NCI-H2196 treated with DMSO at 0.1 percent for 48 hours (cell line): ENCODE measurements around the gene SDK1.

ENCODE experiments used
- DNase-seq: peaks from one replicate; lab custom pipeline; 2025; ENCODE audit not compliant: unreplicated experiment; lab: John Stamatoyannopoulos, UW

Gene SDK1

DNA sequence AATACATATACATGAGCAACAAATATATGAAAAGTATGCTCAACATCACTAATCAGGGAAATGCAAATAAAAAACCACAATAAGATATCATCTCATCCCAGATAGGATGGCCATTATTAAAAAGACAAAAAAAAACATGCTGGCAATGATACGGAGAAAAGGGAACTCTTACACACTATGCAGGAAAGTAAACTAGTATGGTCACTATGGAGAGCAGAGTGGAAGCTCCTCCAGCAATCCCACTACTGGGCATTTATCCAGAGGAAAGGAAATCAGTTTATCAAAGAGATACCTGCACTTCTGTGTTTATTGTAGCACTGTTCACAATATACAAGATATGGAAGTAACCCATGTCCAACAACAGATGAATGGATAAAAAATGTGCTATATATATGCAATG is 217.5 kb downstream of the SDK1 start:
- DNase-seq: no peak

DNA sequence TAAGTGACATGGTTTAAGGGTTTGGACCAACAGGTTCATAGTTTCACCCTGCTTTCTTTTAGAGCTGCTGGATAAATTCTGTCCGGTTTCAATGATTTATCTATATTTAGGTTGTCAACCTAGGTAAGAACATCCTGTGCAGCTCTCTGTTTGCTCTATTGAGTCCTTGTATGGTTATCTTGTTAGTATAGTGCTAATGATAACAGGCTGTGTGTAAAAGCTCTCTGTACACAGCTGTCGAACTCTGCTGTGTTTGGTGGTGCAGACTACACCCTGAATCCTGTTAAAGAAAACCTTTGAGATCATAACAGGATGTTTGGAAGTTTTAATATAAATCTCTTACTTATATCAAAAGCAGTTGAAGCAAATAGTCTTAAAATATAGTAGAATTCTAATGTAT is 219.2 kb downstream of the SDK1 start:
- DNase-seq: peak; percentile 7

DNA sequence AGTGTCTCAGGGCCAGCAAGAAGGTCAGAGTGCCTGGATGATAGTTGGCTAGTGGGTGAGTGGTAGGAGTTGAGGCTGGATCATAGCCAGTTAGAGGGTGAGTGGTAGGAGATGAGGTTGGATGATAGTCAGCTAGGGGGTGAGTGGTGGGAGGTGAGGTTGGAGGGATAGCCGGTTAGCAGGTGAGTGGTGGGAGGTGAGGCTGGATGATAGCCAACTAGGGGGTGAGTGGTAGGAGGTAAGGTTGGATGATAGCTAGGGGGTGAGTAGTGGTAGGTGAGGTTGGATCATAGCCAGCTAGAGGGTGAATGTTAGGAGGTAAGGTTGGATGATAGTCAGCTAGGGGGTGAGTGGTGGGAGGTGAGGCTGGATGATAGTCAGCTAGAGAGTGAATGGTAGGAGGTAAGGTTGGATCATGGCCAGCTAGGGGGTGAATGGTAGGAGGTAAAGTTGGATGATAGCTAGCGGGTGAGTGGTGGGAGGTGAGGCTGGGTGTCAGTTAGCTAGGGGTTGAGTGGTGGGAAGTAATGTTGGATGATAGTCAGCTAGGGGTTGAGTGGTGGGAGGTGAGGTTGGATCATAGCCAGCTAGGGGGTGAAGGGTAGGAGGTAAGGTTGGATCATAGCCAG is 226.6 kb downstream of the SDK1 start:
- no peak for DNase-seq

DNA sequence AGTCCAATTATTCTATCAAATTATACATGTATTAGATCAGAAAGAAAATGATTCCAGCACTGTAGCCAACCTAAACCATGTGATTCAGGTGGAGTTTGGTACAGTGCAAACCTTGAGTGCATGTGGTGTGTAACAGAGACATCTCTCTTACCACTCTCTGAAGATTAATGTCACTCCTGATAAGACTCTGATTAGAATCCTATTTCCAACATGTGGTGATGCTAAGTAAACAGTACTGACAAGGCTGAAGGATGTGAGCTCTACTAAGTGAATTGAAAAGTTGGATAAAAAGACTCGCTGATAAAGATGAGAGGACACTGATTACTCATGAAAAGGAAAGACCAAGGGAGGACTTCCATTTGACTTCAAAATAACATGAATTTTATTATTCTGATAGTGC is 232.0 kb downstream of the SDK1 start:
- DNase-seq: no peak

DNA sequence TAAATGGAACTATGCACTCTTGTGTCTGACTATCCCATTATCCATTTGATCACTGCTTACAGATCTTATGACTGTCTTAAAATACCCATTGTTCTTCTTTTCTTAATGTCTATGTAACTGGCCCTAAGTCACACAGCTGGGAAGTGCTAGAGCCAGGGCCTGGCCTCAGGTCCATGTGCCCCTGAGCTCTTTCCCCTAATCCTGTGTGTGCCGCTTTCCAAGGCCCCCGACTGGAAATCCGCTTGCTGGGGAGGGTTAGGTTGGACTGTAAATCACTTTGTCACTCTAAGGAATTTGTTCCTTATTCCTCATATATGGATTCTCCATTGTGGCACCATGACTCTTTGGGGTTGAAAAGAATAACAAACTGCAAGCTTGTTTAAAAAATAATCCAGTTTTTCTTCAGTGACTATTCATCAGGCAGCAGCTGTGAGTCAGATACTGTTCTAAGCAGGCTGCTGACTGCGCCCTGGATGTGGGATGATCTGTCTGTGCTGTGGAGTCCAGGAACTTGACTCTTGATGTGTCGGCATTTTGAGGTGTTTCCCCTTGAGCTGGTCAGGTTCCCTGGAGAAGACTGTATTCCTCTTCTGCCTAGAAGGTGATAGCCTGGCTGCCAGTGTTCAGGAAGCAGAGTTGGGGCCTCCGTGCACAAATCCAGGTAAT is 236.3 kb downstream of the SDK1 start:
- no peak for DNase-seq

DNA sequence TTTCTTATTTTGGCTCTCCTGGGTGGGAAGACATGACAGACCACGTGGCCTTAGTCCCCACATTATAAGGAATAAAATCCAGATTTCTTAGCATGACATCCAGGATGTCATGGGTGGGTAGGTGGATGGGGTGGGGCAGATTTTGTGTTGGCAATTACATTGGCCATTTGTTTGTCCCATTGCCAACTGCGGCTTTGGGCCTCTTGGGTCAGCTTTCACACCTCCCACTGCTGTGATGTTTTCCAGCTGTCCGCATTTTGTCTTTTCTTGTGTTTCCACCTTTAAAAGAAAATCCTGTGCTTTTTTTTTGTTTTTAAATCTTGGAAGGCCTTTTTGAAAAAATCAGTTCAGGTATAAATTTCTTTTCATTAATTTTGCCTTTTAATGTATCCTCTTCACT is 237.0 kb downstream of the SDK1 start:
- no peak for DNase-seq

DNA sequence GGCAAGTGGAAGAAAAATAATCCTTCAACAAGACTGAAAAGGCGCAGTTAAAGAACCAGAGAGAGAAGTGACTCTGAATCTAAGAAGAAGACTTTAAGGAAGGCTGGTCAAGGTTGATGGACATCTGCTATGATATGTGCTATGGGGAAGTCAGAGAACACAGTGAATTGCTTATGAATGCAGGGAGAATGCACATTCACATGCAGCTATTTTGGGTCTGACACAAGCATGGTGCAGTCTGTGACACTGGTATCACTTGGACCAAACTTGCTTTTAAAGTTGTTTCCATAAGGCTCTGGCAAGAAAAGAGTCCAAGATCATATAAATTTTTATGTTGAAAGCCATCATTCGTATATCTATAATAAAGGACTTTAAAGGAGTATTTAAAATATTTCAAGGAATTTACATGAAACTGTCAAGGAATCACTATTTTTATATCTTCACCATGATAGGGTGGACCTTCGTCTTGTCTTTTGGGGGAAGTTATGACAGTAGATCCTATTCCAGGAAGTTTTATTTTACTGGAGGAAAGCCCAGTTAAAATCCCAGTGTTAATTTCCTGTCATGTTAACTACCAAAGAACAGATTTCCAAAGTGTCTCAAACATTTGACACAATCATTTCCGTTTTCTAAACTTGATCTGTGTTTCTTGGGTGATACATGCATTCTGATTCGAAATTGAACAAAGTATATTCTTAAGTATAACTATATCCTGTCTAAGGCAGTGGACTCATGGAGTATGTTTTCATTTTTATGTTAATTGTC is 239.6 kb downstream of the SDK1 start:
- no peak for DNase-seq

DNA sequence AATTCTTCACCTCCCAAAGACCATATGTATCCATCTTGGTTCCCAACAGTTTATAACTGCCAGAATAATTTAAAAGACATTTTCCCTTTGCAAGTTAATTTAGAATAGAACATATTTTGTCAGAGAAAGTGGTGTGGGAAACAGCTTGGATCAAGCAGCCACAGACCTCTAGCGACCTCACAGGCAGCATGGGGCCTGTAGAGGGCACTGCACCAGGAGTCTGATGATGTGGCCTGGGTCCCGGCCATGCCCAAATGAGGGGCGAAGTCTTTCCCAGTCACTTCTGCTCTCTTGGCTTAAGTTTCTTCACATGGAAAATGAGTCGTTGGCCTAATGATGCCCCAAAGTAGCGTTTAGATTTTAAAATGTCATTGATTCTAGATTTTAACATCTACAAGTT is 243.2 kb downstream of the SDK1 start:
- no peak for DNase-seq

DNA sequence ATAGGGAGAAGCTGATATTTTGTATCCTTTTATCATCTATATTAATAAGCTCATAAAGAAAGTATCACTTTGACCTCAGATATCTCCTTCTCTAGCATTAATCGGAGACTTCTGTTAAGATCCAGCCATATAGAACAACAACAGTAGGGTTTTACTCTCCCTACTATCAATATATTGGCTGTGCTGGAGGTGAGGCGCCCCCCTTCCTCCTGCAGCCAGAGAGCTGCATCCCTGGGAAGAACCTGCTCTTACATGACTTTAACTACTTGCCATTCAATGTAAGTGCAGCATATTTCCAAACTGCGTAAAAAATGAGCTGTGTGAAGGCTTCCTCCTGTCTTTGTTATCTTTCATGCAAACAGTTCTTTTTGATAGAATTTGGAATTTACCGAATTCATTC is 247.8 kb downstream of the SDK1 start:
- DNase-seq: no peak

DNA sequence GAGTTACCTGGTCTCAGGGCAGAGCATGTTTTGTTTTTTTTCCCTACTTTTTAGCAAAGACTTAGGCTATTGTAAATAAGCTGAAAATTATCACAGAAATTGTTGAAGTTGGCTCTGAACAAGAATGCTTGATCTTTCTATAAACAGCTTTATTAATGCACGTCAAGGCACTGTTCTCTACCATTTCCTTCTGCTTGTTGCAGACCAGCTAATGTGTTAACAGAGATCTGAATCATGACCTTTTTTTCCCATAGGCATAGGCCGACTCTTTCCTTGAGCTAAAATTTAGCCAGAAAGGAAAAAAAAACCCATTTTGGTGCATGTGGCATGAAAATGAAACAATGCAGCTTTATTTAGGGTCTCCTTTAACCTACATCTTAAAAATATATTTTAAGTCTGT is 248.5 kb downstream of the SDK1 start:
- DNase-seq: no peak

DNA sequence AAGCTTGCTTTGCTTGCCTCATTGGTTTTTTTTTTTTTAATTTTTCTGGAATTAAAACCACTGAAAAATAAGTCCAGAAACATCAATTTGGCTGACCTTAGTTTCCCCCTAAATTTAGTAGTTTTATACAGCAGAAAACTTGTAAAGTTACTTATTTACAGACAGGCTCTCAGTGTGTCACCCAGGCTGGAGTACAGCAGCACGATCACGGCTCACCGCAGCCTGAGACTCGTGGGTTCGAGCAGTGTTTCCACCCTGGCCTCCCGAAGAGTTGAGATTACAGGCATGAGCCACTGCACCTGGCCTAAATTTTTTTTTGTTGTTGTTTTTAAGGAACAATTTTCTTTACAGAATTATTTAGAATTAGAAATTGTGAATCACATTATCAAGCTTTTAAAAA is 250.5 kb downstream of the SDK1 start:
- DNase-seq: no peak

DNA sequence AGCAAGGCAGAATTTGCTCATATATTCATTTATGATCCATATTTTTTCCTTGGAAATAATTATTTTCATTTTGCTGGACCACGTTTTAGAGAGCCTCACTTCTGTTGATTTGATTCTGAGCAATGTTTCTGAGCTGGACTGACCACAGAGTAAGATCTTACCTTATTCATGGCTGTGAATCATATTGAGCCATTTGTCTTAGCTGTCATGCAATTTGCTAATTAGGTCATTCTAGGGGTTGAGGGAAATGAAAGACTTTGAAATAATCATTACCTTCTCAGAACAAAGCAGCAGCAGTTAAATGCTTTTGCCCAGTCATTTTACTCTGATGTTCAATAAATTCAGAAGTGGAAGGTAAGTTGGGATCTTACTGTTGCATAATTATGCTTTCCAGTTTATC is 251.4 kb downstream of the SDK1 start:
- no peak for DNase-seq

DNA sequence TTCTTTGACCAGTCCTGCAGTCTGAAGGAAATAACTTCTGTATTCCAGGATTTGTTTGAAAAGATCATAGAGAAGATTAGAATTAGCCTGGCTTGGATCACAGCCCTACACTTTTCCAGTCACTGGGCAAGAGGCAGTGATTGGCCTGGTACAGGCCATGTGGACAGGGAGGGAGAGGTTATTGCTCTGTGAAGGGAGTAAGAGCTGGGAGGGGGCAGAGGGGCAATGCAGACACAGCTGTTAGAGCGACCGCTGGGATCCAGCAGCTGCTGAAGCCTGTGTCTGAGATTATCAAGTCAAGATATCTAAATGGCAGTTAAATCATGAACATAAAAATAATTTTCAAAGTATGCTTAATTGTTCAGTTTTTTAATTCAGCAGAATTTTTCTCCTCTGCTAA is 257.3 kb downstream of the SDK1 start:
- no peak for DNase-seq

DNA sequence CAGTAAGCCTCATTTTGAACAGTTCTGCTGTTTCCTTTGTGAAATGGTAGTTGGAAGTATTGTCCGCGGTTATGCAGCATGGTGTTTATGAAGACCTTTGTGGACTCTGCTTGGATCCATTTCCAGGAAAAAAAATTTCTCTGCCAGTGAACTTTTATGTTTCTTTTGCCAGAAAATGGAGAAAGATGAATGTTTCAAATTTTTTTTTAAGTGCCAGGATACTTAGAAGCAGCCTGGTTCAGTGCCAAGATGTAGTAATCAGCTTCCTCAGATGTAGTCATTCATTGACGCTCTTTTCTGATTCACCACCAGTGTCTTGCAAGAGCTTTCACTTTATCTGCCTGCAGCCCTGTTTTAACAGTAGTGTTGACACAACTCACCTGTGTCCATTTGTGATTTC is 258.2 kb downstream of the SDK1 start:
- DNase-seq: no peak

DNA sequence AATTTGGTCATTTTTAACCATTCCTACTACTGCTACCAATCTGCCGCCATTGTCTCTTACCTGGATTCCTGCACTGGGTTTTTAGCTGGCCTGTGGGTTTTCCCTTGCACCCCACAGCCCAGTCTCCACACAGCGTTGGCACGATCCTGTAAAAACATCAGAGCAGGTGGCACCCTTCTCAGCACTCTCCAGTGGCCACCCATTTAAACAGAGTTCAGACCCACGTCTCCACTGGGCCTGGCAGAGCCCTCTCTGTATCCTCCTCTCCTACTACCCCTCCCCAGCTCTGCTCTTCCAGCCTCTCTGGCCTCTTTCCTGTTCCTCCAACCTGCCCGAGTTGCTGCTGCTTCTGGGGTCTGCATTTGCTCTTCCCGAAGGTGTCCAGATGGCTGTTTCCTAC is 259.4 kb downstream of the SDK1 start:
- no peak for DNase-seq

DNA sequence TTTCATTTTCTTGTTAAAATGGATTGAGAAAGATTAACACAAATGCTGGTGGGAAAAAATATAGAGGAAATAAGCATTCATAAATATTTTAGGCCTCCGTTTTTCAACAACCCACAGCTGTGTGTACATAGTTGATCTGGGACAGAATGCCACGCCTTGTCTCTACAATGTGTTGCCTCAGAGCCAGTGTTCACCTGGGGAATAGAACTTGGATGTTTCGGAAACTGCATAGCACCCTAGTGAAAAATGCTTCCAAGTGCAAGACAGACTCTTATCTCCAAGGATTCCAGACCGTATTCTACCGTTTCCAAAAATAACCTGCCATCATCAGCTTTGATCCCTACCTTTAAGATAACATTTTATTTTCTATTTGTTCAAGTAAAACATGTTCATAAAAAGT is 260.9 kb downstream of the SDK1 start:
- no peak for DNase-seq

DNA sequence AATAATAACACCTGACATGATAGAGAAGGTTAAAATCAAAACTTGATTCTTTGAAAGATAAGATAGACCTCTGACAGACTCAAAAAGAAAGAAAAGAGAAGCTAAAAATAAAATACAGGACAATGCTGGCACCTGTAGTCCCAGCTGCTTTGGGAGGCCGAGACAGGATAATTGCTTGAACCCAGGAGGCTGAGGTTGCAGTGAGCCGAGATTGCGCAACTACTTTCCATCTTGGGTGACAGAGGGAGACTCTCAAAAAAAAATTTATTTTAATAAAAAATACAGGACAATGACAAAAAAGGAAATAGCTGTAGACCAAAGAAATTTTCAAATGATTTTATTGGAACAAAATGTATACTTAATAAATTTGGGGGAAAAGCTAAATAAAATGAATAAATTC is 263.2 kb downstream of the SDK1 start:
- no peak for DNase-seq

DNA sequence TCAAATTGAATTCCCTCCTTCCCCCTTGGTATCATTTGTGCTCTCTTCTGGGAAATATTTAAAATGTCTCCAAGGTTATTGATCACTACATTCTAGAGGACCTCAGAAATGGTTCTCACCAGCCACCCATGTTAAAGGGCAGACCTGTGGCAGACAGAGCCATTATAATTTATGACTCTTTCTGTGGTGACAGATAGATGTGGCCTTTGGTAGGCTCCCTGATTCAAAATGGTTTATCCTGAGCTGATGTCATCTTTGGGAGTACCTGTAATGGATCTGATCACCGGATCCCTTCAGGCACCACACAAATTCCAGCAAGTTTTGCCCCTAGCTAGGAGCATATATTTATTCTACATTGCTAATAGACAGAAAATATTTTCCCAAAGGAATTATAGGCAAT is 267.5 kb downstream of the SDK1 start:
- no peak for DNase-seq

DNA sequence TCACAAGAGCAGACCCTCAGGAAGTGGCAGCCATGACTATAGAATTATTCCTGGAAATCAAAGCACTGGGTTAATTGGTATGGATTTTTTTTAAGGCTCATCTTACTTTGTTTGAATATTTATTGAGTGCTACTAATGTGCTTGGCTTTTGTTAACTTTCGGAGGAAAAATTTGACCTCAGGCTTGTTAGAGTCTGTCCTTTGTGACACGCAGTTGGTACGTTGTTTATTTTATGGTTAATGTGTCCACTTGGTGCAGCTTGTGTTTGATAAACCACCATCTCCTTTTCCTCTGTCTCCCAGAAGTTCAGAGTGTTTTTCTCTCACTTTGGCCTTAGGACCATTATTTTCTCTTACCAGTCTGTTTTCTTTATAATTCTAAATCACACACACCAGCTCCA is 268.6 kb downstream of the SDK1 start:
- DNase-seq: no peak

DNA sequence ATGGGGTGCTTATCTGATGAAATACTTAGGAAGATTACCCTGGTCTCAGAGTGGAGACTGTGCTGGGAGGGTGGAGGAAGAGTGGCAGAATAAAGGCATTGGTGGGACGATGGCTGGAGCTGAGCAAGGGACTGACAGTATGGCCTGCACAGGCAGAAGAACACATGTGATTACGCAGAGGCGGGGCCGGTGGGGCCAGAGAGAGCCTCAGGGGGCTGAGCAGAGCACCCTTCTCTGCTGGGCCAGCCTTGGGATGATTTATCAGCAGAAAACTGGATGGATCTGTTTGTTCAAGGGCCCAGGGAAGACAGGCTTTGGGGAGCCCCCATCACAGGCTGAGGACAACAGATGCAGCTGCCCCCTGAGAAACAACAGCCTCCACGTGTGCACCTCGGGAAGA is 272.1 kb downstream of the SDK1 start:
- DNase-seq: no peak

DNA sequence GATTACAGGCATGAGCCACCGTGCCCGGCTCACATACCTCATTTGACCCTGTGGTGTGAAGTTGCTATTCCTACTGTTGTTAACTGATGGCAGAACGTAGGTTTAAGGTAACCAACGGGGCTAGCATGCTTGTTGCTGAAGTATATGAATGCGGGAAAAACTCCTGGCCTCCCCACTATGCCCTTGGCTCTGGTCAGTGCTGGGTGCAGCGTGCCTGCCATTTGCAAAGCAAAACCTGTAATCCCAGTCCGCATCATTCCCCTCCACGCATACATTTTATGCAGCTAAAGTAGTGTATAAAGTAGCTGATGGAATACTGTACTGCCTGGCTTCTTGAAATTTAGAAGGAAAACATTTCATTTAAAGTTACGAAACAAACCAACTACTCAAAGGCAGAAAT is 273.3 kb downstream of the SDK1 start:
- DNase-seq: no peak

DNA sequence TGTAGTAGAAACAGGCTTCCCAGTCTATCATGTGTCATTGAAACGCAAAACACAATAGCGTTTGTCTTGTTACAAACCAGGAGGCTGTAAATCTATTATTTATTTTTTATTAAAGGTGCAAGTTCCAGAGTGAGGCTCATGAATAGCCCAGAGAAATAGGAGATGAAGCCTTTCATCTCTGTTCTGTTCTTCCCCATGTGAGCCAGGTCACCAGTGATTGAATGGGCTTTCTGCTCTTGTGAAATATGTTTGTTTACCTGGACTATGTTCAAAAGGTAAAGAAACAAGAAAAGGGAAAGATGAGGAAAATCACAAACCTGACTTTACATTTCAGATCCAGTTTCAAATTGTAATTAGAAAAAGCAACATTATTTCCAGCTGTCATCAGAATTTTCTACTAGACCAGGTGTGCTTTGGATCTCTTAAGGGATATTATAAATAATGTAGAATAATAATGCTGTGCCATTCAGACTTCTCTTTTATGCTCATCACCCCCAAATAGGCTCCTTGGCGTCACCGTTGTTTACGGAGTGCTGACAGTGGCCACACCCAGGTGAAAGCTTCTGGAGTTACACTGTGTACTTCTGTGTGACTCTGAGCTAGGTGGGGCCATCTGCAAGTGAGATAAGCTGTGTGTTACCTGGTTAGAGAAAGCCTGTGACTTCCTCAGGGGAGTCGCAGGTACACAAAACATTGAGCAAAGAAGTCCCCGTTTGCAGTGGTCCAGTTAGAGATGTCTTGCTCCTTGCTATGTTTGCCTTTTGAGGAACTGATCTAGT is 274.9 kb downstream of the SDK1 start:
- peak; percentile 19 for DNase-seq
